Suppressor macrophage (primary cell): Measurements from ENCODE around the gene DDN.

Experiments used
- DNase-seq, 4 experiments: peaks; one replicate each; pipeline ENCODE4 v3.0.0-alpha.2; 2020 to 2022
- total RNA-seq, 17 experiments: gene quantifications; one replicate each; lab custom pipeline; 2026; ENCODE audit warnings: mixed read lengths in 6 of 17, inconsistent platforms in 3 of 17; lab: John Stamatoyannopoulos, UW

The DDN gene
- 0 to 0.99 (median 0.14) reads per million in 17 experiments for total RNA-seq

GRCh38 chr12:48999371-49000131 lies at the start of gene DDN:
Gene DDN, minus strand, starts transcription at chr12:48999375. Its CDS starts 88 bp downstream, at chr12:48999287.
- peak in 3 of 4 experiments; percentile 47 to 67 (median 65) for DNase-seq

- DNase-seq, result no peak
Observed at GRCh38 chr12:49048953-49049352, 49.8 kb upstream of the DDN start.

GRCh38 chr12:49046129-49046895 lies 47.1 kb upstream of the DDN start:
- no peak for DNase-seq

GRCh38 chr12:49044660-49045059 lies 45.5 kb upstream of the DDN start:
- no peak for DNase-seq

- DNase-seq, result peak; percentile 73 to 90 (median 81)
Observed at GRCh38 chr12:49043856-49044258, 44.7 kb upstream of the DDN start.

- no peak for DNase-seq
Observed at GRCh38 chr12:49043241-49043640, 44.1 kb upstream of the DDN start.

- DNase-seq, result no peak
Observed at GRCh38 chr12:49041881-49042484, 42.8 kb upstream of the DDN start.

GRCh38 chr12:49041036-49041880 lies 42.1 kb upstream of the DDN start:
- no peak for DNase-seq

- no peak for DNase-seq
Observed at GRCh38 chr12:49040364-49040855, 41.2 kb upstream of the DDN start.

- DNase-seq, result no peak
Observed at GRCh38 chr12:49039421-49040363, 40.5 kb upstream of the DDN start.

GRCh38 chr12:49038291-49038955 lies 39.2 kb upstream of the DDN start:
- no peak for DNase-seq

GRCh38 chr12:49037947-49038237 lies 38.7 kb upstream of the DDN start:
- no peak for DNase-seq

GRCh38 chr12:49037111-49037946 lies 38.2 kb upstream of the DDN start:
- DNase-seq, result no peak

GRCh38 chr12:49036029-49036428 lies 36.9 kb upstream of the DDN start:
- DNase-seq, result no peak

- DNase-seq, result no peak
Observed at GRCh38 chr12:49034286-49034622, 35.1 kb upstream of the DDN start.

- DNase-seq, result no peak
Observed at GRCh38 chr12:49033611-49034285, 34.6 kb upstream of the DDN start.

- no peak for DNase-seq
Observed at GRCh38 chr12:49032679-49033447, 33.7 kb upstream of the DDN start.

- DNase-seq, result no peak
Observed at GRCh38 chr12:49032276-49032675, 33.1 kb upstream of the DDN start.
